HG03060 (cell line): ENCODE results near the gene FAM81A.
"Not testable (repeated sequence)": the region's sequence is repeated elsewhere in the genome, so short reads cannot be mapped to it uniquely, and the experiment has no call there.

ENCODE experiments used
- ATAC-seq: cut with Tn5 transposase; IDR thresholded peaks from one replicate; pipeline ENCODE4 v1.9.1; 2021; ENCODE audit warnings: low read depth, moderate number of reproducible peaks; ENCODE audit not compliant: unreplicated experiment

FAM81A gene

DNA sequence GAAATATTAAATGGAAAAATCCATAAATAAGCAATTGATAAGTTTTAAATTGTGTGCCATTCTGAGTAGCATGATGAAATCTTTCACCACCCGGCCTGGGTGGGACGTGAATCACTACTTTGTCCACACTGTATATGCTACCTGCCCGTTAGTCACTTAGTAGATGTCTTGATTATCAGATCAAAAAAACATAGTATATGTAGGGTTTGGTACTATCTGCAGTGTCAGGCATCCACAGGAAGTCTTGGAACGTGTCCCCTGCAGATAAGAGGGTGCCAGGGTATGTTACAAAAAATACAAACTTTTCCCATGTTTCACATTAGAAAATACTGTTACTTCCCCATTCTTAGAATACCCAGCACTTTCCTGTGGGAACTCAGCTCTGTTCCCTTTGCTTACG, 35.2 kb downstream of the FAM81A start:
- ATAC-seq, result no peak

DNA sequence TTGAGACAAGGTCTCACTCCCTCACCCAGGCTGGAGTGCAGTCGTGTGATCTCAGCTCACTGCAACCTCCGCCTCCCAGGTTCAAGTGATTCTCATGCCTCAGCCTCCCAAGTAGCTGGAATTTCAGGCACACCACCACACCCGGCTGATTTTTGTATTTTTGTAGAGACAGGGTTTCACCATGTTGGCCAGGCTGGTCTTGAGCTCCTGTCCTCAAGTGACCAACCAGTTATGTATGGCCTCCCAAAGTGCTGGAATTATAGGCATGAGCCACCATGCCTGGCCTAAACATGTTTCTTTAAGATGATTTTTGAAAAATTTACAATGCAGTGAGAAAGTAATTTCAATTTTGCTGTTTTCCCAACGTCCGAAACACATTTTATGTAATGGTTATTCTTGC, 37.2 kb downstream of the FAM81A start:
- not testable (repeated sequence) for ATAC-seq

DNA sequence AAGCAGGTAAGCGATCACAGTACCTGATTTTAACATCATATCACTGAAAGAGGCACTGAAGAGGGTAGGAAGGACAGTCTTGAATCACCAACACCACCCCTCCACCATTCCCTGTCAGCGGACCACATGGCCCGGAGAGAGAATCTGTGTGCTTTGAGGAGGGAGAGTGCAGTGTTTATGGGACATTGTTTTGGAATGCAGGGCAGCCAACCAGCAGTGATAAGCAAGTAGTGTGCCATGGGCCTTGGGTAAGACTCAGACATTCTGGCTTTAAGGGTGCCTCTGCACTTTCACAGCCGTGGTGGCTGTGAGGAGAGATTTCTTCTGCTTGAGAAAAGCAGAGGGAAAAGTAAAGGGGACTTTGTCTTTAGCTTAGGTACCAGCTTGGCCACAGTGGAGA, 46.4 kb downstream of the FAM81A start:
- ATAC-seq, result no peak

DNA sequence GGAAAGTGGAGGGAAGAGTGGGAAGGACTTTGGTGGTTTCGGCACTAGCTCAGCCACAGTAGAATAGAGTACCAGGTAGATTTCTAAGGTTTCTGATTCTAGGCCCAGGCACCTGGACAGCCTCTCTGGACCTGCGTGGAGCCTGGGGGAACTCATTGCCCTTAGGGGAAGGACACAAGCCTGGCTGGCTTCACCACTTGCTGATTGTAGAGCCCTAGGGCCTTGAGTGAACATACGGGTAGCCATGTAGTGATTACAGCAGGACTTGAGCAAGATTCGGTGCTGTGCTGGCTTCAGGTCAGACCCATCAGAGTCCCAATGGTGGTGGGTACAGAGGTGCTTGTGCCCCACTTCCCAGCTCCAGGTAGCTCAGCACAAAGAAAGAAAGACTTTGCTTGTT, 47.0 kb downstream of the FAM81A start:
- ATAC-seq, result no peak

DNA sequence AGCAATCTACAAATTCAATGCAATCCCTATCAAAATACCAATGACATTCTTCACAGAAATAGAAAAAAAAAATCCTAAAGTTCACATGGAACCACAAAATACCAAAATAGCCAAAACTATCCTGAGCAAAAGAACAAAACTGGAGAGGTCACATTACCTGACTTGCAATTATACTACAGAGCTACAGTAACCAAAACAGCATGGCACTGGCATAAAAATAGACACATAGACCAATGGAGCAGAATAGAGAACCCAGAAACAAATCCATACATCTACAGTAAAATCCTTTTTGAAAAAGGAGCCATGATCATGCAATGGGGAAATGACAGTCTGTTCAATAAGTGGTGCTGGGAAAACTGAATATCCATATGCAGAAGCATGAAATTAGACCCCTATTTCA, 51.5 kb downstream of the FAM81A start:
- ATAC-seq, result not testable (repeated sequence)

DNA sequence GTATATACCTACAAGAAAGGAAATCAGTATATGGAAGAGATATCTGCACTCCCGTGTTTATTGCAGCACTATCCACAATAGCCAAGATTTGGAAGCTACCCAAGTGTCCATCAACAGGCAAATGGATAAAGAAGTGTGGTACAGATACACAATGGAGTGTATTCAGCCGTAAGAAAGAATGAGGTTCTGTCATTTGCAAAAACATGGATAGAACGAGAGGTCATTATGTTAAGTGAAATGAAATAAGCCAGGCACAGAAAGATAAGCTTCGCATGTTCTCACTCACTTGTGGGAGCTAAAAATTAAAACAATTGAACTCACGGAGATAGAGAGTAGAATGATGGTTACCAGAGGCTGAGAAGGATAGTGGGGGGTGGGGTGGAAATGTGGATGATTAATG, 53.1 kb downstream of the FAM81A start:
- ATAC-seq, result no peak

DNA sequence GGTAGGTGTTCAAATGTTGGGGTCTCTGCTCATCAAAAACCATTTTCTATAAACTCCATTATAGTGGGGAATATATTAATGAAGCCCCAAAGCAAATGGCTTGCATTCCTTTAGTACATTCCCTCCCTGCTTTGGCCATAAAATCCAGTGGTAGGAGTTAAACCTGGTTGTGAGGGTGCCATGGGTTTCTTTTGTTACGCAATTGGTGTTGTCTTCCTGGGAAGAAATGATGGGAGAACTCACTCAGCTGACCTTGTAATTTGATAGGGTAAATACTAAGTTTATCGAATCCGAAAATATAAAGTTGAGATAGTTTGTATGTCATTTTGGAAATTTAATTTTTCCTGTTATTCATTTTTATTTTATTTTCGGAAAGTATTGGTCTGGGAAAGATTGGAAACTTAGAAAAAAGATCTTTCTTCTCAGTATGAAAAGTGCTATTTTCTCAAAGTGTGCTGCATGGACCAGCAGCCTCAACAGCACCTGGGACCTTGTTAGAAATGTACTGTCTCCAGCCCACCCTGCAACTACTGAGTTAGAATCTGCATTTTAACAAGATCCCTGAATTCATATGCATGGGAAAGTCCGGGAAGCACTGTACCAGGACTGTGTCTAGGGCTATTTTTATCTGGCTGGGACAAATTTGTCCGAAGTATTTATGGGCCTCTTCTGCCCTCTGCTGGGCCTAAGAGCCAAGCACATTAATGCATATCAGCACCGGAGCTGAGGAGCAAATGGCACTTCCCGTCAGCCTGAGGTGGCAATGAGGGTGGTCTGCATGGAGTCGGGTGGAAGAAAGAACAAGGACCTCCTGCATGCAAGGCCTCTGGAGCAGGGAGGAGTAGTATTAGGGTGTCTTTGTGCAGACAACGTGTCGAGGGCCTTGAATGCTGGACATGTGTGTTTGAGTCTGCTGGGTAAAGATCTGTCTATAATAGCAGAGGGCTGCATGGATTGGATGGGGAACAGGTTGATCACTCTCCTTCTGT, 54.7 kb downstream of the FAM81A start:
- ATAC-seq, result no peak

DNA sequence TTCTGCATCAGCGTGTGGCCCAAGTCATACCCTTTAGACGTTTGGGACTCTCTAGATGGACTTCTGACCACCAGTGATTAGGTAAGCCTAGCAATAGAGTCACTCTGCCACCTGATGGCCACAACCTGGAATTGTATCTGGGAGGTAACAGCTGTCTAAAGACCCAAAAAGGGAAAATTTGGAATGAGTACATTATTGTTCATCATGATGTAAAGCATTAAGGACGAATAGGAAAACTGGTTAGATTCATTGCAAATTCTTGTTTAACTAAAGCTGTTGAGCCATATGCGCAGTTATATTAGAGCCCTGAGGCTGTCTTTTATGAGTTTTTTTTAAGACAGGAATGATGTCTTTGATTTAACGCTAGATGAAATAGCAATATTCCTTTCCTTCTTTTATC, 63.6 kb downstream of the FAM81A start:
- no peak for ATAC-seq

DNA sequence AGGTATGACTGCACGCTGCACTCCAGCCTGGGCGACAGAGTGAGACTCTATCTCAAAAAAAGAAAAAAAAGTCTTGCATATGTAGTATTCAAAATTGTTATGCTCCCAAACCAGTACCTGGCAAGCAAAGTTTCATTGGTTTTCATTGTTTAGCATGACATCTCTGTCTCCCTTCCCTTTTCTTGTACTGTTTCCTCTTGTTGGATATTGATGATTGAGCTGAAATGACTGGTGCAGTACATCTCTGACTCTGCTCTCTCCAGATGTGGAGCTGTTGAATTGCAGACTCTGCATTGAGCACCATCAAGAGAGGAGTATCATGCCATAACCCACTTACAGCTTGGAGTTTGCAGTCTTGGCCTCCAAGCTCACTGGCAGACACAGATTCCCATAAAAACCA, 77.2 kb downstream of the FAM81A start:
- ATAC-seq, result no peak

DNA sequence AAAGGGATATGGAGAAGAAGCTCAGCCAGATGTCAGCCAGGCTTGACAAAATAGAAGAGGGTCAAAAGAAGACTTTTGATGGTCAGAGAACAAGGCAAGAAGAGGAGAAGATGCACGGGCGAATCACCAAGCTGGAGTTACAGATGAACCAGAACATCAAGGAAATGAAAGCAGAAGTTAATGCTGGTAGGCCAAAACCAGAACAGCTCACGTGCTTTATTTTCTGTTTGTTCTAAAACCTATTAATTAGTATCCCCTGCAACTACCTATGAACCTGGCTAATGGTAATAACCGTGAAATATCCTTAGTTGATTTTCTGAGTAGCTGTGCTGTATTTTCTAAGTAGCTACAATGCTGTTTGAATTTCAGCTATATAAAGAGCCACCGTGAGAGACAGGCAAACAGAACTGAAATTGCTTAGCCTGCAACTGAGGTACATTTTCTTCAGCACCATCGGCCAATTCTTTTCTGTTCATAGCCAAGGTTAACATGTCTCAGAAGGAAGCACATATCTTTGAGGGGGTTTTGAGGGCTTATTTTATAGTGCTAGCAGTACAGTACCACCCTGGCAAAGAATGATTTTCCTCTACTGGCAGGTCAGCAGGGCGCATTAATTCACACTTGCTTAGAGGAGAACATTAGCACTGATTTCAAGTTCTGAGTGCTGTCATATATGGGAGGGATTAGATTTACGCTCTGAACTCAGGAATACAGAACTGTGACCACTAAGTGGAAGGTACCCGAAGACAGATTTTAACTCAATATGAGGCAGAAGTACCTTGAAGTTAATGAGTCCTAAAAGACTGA, 78.9 kb downstream of the FAM81A start:
- no peak for ATAC-seq

DNA sequence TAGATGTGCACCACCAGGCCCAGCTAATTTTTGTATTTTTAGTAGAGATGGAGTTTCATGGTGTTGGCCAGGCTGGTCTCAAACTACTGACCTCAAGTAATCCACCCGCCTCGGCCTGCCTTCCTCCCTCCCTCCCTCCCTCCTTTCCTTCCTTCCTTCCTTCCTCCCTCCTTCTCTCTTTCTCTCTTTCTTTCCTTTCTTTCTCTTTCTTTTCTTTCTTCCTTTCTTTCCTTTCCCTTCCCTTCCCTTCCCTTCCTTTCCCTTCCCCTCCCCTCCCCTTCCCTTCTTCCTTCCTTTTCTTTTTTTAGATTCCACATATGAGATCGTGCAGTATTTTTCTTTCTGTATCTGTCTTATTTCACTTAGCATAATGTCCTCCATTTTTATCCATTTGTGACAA, 81.3 kb downstream of the FAM81A start:
- ATAC-seq, result no peak

DNA sequence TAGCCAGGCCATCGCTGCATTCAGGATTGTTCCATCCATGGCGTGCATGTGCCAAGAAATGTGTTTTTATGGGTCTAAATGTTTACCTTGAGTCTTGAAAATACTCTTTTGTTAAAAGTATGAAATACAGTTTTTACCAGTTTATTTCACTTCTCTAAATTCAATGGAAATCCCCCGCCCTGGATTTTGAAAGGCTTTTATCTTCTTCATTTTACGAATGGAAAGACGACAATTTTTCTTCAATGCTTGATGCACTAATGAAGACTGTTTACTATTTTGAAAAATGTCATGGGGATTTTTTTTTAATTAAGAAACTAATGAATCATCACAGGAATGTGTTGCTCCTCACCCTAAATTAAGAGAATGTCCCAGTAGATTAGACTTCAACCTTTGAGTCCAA, 83.5 kb downstream of the FAM81A start:
- ATAC-seq, result no peak

DNA sequence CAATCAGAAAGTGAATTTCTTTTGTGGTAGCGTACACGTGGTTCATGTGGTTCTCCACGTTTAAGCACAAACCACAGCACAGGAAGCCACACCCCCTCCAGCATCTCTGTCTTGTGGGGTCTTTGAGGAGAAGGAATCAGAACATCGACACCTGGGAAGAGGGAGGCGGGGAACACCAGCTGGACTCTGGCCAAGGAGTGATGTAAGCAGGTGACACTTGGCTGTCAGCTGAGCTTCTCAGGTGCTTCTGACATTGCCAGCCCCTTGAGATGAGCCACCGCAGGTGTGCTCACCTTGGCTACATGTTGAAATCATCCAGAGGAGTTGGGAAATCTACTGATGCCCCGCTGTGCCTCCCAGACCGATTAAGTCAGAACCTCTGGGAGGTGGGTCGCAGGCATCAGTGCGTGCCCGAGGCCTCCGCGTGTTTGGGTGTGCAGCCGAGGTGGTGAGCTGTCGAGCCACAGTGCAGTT, 85.0 kb downstream of the FAM81A start:
- ATAC-seq, result no peak

DNA sequence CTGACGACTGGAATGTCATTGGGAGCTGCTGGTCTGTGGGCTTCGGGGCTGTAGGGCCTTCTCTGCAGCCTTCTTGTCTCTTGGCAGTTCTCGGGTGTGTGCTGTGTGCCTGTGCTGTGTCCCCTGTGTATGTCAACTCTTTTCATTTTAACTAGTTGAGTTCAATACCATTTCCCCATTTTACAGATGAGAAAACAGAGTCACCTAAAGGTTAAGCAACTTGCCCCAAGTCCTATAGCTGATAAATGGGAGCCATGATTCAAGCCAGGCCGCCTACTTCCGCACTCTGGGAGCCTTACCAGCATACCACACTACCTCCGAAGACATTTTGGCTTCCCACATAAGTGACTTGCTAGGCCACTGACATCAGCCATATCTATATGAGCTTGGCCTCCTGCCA, 85.7 kb downstream of the FAM81A start:
- ATAC-seq, result no peak

DNA sequence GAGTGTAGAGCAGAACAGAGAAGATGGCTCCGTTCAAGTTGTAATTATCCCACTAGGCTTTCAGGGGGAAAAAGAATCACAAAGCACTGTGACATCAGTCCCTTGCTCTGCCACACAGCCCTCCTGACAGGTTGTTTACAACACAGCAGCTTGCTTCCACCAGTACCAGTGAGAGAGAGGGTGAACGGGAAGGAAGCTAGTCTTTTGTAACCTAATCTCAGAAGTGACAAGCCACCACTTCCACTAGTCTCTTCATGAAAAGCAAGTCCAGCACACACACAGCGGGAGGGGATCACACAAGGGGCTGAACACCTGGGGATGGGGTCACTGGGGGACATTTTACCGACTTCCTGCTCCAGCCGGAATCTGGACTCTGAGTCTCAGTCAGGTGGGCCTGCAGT, 86.3 kb downstream of the FAM81A start:
- ATAC-seq, result no peak

DNA sequence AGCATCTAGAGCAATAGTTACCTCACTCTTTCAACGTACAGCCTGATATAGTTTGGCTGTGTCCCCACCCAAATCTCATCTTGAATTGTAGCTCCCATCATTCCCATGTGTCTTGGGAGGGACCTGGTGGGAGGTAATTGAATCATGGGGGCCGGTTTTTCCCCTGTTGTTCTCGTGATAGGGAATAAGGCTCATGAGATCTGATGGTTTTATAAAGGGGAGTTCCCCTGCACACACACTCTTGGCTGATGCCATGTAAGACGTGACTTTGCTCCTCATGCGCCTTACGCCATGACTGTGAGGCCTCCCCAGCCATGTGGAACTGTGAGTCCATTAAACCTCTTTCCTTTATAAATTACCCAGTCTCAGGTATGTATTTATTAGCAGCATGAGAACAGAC, 88.5 kb downstream of the FAM81A start:
- ATAC-seq, result not testable (repeated sequence)

DNA sequence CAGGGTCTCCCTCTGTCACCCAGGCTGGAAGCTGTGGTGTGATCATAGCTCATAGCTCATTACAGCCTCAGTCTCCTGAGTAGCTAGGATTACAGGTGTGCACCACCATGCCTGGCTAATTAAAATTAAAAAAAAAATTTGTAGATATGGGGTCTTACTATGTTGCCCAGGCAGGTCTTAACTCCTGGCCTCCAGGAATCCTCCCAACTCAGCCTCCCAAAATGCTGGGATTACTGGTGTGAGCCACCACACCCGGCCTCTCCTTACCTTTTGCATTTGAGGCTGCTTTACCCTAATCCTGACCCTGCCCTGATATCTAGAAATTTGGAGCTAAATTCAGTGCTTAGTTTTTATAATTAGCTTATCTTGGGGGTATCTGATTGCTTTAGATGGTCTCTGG, 90.4 kb downstream of the FAM81A start:
- no peak for ATAC-seq

DNA sequence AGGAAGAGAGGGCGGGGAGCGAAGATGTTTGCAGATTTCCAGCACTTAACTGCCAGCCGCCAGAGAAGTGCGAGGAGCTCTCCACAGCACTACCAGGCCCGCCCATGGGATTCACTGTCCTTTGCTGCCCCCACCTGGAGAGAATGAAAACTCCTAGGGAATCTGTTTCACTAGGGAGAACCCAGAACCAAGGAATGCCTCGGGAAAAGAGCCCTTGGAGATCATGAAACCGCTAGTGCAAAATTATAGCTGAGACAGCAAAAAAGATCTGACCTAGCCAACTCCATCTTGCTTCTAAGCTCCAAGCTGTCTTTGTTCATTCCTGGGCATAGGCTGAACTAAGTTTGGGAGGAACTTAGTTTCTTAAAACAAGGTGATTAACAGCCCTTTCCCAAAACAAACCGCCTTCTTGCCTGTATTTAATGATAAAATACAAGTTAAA, 91.0 kb downstream of the FAM81A start:
- ATAC-seq, result no peak

DNA sequence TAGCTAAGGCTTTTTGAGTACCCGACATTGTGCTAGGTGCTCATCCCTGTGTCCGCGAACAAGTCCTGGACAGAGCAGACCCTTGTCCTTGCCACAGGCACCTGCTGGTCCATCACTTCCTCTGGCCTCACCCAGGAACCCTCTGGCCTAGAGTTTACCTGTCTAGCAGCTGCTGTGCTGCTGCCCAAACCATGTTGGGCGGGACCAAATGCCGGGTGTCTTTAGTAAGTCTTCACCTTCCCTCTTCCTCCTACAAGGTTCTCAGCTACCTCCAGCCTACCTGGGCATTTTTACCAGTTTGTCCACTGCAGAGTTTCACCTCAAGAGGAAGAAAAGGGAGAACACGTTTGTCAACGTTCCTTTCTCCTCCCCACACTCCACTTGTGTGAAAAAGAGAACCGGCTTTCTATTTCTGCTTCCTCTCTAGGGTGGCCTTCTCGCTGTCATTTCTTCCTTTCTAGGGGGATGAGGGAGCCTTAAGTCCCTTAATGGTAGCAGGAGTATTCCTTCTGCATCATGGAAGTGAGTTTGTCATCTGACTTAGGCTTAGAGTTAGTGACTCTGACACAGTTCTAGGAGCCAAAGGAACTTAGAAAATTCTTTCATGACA, 93.2 kb downstream of the FAM81A start:
- no peak for ATAC-seq

DNA sequence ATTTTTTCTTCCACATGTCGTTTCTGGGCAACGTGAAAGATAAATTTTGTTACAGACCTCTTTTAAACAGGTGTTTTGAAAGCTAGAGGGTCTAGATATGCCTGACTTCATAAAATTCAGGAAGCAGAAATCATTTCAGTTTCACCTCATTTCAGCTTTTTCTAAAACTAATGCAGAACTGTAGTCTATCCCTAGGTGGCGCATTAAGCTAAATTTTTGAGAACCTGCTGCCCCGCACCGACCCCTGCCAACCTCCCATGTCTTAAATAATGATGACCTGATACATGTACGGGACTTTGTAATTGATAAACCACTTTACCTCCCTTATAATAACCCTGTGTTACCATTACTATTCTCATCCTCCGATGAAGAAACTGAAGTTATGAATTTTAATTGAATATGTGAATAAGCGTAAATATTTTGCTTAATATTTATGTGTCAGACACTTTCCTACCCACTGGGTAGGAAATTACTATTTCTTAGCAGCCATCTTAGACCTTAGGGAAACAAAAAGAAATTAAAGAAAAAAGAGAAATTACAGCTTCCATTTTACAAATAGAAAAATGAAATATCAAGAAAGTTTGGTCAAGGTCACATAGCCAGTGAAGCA, 94.9 kb downstream of the FAM81A start:
- no peak for ATAC-seq

DNA sequence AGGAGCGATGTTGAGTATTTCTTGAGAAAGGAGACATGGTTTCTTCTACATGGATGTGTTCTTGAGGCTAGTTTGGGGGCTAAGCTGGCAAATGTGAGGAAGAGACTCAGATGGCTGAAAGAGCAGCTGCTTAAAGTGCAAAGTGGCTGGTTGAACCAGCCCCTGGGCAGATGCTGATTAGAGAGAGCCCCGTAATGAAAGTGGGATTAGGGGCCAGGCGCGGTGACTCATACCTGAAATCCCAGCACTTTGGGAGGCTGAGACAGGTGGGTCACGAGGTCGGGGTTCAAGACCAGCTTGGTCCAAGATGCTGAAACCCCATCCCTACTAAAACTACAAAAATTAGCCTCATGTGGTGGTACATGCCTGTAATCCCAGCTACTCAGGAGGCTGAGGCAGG, 98.6 kb downstream of the FAM81A start:
- no peak for ATAC-seq
